ENCODE measurements around the gene MFRP.

DNA sequence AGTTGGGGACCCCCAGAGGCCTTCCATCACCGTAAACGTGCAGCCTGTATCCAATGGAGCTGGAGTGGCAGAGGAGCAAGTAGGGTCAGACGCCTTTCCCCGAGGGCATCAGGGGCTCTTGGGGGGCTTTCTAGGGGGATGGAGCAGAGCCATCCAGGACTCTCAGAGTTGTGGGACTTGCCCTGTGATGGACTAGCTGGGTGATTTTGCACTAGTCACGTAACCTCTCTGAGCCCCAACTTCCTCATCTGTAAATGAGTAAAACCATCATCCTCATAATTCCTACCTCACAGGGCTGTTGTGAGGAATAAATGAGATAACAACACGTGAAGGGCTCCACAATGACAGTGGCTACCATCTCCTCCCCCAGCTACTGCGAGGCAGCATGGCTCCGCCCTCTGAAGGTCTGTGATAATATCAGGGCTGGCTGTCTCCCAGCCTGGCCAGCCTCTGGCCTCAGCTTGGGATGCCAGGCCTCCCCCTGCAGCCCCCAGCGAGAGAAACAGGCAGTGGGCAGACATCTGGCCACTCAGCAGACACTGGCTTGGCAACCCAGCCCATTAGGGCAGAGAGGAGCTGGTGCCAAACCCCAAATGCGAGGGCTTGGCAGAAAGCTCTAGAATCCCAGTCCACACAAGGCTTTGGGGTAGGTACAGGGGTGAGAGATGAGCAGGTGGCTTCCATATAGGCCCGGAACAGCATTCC, 28.3 kb upstream of the MFRP start:
- TF ChIP-seq, protein P1, sequence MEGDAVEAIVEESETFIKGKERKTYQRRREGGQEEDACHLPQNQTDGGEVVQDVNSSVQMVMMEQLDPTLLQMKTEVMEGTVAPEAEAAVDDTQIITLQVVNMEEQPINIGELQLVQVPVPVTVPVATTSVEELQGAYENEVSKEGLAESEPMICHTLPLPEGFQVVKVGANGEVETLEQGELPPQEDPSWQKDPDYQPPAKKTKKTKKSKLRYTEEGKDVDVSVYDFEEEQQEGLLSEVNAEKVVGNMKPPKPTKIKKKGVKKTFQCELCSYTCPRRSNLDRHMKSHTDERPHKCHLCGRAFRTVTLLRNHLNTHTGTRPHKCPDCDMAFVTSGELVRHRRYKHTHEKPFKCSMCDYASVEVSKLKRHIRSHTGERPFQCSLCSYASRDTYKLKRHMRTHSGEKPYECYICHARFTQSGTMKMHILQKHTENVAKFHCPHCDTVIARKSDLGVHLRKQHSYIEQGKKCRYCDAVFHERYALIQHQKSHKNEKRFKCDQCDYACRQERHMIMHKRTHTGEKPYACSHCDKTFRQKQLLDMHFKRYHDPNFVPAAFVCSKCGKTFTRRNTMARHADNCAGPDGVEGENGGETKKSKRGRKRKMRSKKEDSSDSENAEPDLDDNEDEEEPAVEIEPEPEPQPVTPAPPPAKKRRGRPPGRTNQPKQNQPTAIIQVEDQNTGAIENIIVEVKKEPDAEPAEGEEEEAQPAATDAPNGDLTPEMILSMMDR (IDR thresholded peaks at IDR 0.05) = no peak
- no peak for TF ChIP-seq FOXK1 (CRISPR knock-in tag; IDR thresholded peaks at IDR 0.05)
- TF ChIP-seq, protein P2, sequence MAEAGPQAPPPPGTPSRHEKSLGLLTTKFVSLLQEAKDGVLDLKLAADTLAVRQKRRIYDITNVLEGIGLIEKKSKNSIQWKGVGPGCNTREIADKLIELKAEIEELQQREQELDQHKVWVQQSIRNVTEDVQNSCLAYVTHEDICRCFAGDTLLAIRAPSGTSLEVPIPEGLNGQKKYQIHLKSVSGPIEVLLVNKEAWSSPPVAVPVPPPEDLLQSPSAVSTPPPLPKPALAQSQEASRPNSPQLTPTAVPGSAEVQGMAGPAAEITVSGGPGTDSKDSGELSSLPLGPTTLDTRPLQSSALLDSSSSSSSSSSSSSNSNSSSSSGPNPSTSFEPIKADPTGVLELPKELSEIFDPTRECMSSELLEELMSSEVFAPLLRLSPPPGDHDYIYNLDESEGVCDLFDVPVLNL (CRISPR knock-in tag; IDR thresholded peaks at IDR 0.05; ENCODE audit: borderline replicate concordance, low read depth) = no peak
- TF ChIP-seq, protein P3, sequence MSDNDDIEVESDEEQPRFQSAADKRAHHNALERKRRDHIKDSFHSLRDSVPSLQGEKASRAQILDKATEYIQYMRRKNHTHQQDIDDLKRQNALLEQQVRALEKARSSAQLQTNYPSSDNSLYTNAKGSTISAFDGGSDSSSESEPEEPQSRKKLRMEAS (CRISPR knock-in tag; IDR thresholded peaks at IDR 0.05) = no peak
- TF ChIP-seq, protein P4, sequence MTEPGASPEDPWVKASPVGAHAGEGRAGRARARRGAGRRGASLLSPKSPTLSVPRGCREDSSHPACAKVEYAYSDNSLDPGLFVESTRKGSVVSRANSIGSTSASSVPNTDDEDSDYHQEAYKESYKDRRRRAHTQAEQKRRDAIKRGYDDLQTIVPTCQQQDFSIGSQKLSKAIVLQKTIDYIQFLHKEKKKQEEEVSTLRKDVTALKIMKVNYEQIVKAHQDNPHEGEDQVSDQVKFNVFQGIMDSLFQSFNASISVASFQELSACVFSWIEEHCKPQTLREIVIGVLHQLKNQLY (CRISPR knock-in tag; IDR thresholded peaks at IDR 0.05) = no peak
- TF ChIP-seq, protein P5, sequence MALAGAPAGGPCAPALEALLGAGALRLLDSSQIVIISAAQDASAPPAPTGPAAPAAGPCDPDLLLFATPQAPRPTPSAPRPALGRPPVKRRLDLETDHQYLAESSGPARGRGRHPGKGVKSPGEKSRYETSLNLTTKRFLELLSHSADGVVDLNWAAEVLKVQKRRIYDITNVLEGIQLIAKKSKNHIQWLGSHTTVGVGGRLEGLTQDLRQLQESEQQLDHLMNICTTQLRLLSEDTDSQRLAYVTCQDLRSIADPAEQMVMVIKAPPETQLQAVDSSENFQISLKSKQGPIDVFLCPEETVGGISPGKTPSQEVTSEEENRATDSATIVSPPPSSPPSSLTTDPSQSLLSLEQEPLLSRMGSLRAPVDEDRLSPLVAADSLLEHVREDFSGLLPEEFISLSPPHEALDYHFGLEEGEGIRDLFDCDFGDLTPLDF (CRISPR knock-in tag; IDR thresholded peaks at IDR 0.05) = no peak
- TF ChIP-seq, protein P6, sequence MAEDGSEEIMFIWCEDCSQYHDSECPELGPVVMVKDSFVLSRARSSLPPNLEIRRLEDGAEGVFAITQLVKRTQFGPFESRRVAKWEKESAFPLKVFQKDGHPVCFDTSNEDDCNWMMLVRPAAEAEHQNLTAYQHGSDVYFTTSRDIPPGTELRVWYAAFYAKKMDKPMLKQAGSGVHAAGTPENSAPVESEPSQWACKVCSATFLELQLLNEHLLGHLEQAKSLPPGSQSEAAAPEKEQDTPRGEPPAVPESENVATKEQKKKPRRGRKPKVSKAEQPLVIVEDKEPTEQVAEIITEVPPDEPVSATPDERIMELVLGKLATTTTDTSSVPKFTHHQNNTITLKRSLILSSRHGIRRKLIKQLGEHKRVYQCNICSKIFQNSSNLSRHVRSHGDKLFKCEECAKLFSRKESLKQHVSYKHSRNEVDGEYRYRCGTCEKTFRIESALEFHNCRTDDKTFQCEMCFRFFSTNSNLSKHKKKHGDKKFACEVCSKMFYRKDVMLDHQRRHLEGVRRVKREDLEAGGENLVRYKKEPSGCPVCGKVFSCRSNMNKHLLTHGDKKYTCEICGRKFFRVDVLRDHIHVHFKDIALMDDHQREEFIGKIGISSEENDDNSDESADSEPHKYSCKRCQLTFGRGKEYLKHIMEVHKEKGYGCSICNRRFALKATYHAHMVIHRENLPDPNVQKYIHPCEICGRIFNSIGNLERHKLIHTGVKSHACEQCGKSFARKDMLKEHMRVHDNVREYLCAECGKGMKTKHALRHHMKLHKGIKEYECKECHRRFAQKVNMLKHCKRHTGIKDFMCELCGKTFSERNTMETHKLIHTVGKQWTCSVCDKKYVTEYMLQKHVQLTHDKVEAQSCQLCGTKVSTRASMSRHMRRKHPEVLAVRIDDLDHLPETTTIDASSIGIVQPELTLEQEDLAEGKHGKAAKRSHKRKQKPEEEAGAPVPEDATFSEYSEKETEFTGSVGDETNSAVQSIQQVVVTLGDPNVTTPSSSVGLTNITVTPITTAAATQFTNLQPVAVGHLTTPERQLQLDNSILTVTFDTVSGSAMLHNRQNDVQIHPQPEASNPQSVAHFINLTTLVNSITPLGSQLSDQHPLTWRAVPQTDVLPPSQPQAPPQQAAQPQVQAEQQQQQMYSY (CRISPR knock-in tag; IDR thresholded peaks at IDR 0.05) = peak; percentile 84
- TF ChIP-seq CREB1 (CRISPR knock-in tag; IDR thresholded peaks at IDR 0.05) = no peak
- no peak for TF ChIP-seq NR2C2 (CRISPR knock-in tag; IDR thresholded peaks at IDR 0.05)
- TF ChIP-seq, protein P7, sequence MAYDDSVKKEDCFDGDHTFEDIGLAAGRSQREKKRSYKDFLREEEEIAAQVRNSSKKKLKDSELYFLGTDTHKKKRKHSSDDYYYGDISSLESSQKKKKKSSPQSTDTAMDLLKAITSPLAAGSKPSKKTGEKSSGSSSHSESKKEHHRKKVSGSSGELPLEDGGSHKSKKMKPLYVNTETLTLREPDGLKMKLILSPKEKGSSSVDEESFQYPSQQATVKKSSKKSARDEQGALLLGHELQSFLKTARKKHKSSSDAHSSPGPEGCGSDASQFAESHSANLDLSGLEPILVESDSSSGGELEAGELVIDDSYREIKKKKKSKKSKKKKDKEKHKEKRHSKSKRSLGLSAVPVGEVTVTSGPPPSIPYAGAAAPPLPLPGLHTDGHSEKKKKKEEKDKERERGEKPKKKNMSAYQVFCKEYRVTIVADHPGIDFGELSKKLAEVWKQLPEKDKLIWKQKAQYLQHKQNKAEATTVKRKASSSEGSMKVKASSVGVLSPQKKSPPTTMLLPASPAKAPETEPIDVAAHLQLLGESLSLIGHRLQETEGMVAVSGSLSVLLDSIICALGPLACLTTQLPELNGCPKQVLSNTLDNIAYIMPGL (CRISPR knock-in tag; IDR thresholded peaks at IDR 0.05) = no peak
- no peak for TF ChIP-seq KAT7 (CRISPR knock-in tag; IDR thresholded peaks at IDR 0.05; ENCODE audit: borderline replicate concordance)
